ENCODE data around the gene MYL6B.
"Not testable (repeated sequence)": the region's sequence is repeated elsewhere in the genome, so short reads cannot be mapped to it uniquely, and the experiment has no call there.

MYL6B gene

DNA sequence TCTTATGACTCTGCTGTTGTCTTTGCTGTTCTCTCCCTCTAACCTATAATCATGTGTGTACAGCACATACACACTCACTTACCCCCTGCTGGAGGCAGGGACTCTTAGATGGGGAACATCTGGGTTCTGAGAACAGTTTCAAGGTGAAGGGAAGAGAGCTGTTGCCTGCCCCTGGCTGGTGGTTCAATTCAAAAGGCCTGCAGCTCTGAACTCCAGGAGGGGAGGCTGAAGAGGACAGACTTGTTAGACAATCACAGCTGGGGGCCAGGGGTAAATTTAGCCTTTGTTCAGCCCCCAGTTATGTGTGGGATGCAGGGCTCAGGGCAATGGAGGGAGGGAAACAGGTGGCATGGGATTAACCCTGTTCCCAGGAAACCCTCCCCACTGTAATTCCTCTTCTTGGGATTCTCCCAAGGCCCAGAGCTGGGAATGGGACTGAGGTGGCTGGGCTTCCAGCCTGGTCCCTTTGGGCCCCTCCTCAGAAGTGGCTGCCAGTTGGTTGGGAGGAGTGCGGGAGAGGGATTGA is 1.9 kb downstream of the MYL6B start:
- no peak for DNase-seq

DNA sequence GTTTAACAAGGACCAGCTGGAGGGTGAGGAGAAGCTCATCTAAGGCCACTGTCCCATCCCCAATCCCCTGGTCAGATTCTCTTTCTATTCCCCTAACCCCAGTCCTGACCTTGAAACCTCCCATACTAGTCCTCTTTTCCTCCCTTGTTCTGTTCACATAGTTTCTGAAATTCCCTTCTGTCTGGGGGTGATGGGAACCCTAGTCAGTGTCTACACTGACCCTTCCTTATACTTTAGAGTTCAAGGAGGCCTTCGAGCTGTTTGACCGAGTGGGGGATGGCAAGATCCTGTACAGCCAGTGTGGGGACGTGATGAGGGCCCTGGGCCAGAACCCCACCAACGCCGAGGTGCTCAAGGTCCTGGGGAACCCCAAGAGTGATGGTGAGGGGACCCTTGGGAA is 2.4 kb downstream of the MYL6B start:
- no peak for DNase-seq

- no peak for DNase-seq
These were observed 3.0 kb downstream of the MYL6B start for GRCh38 chr12:56155256-56155845.

- not testable (repeated sequence) for DNase-seq
These were observed 4.2 kb downstream of the MYL6B start for GRCh38 chr12:56156464-56157200.

- DNase-seq: peak; percentile 76
These were observed 5.0 kb downstream of the MYL6B start for GRCh38 chr12:56157201-56158028.

DNA sequence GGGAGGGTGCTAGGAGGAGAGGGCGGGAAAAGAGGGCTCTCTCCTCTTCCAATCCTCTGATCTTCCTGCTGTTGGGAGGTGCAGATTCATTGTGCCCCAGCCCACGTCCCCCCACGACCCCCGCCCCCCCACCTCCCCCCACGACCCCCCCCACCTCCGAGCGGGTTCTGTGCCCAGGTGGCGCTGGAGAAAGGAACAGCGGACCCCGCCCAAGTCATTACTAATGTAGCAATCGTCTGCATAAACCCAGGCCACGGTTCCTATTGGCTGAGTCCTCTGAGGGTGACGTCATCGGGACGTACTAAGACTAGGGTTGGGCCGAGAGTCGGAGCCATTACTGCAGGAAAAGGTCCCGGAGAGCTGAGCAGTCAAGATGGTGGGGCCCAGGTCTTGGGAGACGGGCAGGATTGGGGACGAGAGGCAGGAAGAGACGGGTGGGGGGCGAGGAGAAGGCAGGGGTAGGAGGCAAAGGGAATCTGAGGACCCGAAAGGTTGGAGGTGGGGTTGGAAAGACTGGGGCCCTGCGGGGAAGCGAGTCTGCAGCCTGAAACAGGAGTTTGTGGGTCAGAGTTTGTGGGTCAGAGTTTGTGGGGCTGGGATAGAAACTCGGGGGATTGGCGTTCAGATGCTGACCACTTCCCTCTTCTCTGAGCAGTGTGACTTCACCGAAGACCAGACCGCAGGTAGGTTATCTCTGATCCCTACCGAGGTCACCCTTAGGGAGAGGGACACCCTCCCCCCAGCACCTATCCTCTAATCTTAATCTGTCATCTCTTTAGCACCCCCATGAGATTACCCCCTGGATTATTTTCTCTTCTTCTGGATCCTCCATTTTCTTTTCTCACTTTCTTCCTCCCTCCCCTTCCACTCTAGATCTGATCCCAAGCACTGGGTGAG is 5.9 kb downstream of the MYL6B start, which contains the start of gene MYL6:
TSS of gene MYL6 (plus strand) at position 331 of the 897 bp plus-strand sequence. CDS start at position 374, 43 bp downstream.
- DNase-seq: peak; percentile 93

- peak; percentile 16 for DNase-seq
These were observed 6.6 kb downstream of the MYL6B start for GRCh38 chr12:56158926-56159461.

DNA sequence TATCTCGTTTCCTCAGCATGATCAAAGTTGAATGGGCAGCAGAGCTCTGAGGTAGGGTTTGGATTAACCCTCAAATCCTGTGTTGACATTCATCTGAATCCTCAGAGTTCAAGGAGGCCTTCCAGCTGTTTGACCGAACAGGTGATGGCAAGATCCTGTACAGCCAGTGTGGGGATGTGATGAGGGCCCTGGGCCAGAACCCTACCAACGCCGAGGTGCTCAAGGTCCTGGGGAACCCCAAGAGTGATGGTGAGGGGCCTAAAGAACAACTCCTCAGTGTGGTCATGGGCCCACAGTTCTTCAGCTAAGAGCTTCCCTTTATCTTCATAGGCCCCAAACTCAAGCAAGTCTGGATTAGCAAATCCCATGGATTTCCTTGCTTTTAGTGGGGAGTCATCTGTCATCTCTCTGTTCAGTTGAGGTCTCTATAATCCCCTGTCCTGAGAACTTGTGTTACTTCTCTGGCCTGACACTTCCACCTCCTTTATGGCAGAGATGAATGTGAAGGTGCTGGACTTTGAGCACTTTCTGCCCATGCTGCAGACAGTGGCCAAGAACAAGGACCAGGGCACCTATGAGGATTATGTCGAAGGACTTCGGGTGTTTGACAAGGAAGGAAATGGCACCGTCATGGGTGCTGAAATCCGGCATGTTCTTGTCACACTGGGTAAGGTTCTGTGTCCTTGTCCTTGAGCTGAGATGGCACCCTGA is 7.2 kb downstream of the MYL6B start:
- no peak for DNase-seq

GRCh38 chr12:56160193-56160763 is 7.9 kb downstream of the MYL6B start:
- DNase-seq: no peak

DNA sequence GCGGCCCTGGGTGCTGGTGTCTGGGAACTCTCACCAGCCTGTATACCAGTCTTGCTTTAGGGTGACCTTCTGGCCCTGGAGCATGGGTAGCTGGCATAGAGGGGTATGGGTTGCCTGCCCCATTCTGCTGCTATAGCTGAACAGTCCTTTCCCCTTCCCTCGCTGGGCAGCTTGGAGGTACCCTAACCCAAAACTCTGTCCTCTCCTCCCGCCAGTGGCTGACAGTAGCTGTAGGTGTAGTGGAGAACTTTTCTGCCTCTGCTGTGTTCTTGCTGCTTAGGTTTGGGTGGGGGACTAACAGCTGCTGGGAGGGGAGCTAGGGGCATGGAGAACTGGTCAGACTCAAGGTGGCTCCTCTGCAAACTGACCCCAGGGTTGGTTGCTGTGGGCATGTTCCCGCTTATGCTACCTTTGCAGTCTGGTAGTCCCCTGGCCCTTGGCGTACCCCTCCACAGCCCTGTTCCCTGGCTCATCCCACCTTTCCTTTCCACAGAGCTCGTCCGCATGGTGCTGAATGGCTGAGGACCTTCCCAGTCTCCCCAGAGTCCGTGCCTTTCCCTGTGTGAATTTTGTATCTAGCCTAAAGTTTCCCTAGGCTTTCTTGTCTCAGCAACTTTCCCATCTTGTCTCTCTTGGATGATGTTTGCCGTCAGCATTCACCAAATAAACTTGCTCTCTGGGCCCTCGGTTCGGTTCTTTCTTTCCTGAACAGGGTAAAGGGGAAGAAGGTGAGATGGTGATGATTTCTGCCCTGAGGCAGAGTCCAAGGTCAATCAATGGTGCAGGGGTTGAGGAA is 8.7 kb downstream of the MYL6B start:
- no peak for DNase-seq

- DNase-seq: no peak
These were observed 9.4 kb downstream of the MYL6B start for GRCh38 chr12:56161690-56162351.

DNA sequence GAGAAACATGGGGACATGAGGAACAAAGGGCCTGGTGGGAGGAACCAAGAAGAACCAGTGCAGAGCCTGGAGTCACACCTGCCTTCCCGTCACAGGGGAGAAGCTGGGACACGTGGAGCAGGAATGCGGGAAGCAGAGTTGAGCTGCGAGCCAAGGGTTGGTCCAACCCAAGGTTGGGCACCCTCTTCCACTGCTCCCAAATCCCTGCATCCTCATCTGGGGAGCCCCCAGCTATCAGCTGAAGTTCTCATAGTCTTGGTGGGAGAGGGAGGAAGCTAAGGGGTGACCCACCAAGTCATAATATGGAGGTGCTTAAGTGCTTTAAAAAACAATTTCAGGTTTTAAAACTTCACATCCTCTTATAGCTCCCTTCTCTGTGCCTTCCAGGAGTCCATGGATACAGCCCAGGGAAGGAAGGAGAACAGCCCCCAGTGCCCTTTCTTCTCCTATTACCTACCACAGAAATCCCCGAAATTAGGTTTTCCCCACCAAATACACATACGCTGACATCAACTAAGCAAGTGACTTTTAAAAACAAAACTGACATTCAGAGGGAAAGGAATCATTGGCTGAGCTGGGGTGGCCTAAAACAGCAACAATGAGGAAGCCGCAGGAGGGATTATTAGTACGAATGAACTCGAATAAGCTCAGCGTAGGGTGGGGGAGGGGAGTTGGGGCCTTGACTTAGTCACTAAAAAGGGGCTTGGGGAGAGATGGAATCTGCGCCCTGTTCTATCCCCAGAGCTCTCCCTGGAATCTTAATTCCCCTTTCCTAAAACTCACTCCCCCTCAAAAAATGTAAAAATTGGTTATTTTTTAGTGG is 10.3 kb downstream of the MYL6B start:
- no peak for DNase-seq

DNA sequence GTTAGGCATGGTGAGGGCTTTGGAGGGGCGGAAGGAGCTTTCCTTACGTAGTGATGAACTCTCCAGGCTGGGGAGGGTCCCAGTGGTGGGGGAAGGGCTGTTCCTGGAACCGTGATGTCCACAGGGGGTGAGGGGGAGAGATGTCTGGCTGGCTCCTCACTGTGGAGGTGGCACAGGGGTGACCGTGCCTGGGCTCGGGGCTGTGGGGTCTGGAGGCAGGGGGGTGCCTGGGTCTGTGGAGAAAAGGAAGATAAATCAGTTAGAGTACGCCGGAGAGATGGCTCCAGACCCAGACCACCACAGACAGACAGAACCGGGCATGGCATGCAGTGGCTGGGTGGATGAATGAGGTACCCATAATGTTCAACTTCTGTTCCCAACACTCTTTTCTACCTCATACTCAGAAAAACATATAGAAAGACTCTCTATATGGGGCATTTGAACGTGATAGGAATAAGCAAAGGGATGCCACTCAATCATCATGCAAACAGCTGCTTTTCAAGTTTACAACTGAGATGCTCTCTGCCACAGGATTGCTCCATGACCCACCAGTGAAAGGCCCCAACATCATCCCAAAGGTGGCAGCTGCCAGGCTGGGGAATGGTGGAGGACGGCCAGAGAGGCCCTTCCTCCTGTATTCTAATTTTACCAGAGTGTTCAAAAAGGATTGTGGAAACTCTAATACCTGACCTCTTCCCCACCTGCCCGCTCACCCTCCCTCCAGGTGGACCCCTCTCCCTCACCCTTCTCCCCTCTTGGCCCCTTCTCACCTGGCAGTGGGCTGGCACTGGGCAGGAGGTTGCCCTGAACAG is 11.4 kb downstream of the MYL6B start:
- no peak for DNase-seq

DNA sequence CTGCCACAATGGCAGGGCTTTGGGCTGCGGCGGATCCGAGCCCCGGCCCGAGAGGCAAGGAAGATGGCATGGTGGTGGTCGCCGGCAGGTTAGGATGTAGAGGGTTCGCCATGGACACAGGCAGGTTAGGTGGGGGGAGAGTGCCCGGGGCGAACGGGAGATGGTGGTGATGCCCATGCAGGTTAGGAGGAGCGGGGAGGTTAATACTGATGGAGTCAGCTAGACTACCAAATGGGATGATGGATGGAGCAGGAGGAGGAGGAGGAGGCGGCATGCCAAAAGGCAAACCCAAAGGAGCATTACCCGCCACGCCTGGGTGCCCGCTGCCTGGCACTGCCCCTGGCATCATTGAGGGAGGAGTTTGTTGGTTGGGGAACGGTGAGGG is 11.9 kb downstream of the MYL6B start:
- DNase-seq: no peak

- DNase-seq: no peak
These were observed 13.0 kb downstream of the MYL6B start for GRCh38 chr12:56165369-56165768.

GRCh38 chr12:56169229-56169759 is 16.9 kb downstream of the MYL6B start:
- no peak for DNase-seq

- no peak for DNase-seq
These were observed 20.5 kb downstream of the MYL6B start for GRCh38 chr12:56172839-56173238.

GRCh38 chr12:56178347-56178746 is 26.0 kb downstream of the MYL6B start:
- DNase-seq: no peak
